Measurements from ENCODE around the gene ZBTB20. TPM values are rescaled to one million over a fixed set of nuclear protein-coding genes. Genes with fewer than 3 reads are reported as not detected.

ZBTB20 gene
- total and polyA plus RNA-seq, 2 of the 4 experiments (the other 2 are of a cell fraction): 0.75 to 14.7 TPM

DNA sequence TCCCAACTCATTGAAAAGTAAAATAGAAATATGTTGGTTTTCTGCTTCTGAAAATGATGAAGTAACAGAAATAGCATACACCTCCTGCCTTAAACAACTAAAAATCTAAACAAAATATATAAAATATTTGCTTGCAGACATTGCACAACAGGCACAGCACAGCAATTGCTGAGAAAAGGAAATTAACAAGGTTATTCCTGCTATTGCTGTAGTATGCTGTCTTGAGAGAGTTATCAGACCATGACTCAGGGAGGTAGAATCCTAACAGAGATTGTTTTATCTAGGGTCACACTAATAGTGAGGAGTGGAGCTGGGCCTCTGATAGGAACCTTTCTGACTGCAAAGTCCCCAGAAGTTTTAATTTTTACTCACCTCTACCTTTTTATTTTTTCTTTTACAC is 72.6 kb downstream of the ZBTB20 start:
- DNase-seq (peak; percentile 77), ATAC-seq (ENCODE audit: low read depth) (peak; percentile 93)
- H2AK9ac ChIP-seq (replicated peaks; ENCODE audit: low read depth, low read length, poor library complexity): no peak overlapping the region
- in situ Hi-C loops (cut with MboI; ENCODE audit: low sequenced_read_pairs): no loop called here
- dilution Hi-C loops (cut with HindIII; ENCODE audit: low sequenced_read_pairs, unreplicated experiment): no loop called here
- BruUV-seq (replicated peaks): no TSS peak
- no peak overlapping the region for H3K56ac ChIP-seq (ENCODE audit: extremely low read depth, insufficient read depth, low read length)
- no peaks in the 10 kb centered on the region for H3K9me3 ChIP-seq (ENCODE audit: control insufficient read depth, insufficient read depth, low read length)
- H3K36me3 ChIP-seq (ENCODE audit: control insufficient read depth, insufficient read depth, low read length): no peaks in the 10 kb centered on the region; the same call in 1 of the 2 replicates
- no peaks in the 10 kb centered on the region for H4K20me1 ChIP-seq (ENCODE audit: insufficient read depth, low read length)
- no peak overlapping the region for H4K5ac ChIP-seq (ENCODE audit: low read depth, low read length)
- no peaks in the 10 kb centered on the region for H3K9me1 ChIP-seq (ENCODE audit: insufficient read depth, low read length)
- peak overlapping the region; percentile 40 for H2BK5ac ChIP-seq (ENCODE audit: low read depth, low read length, poor library complexity, severe bottlenecking)
- no peak overlapping the region for H3K23ac ChIP-seq (ENCODE audit: low read depth, low read length)
- no peak overlapping the region for H3K4ac ChIP-seq (ENCODE audit: low read depth, low read length)
- H3K14ac ChIP-seq (replicated peaks; ENCODE audit: low read depth, low read length): no peak overlapping the region
- H4K91ac ChIP-seq (ENCODE audit: insufficient read depth, low read depth, low read length): no peak overlapping the region
- H3K4me2 ChIP-seq (ENCODE audit: low read depth, low read length): peak overlapping the region; percentile 84
- POLR2A ChIA-PET (ENCODE audit: unreplicated experiment): interaction anchor here (0.5 kb wide), 1 partner anchor 241 kb away, joined by 3 read pairs; no protein-coding TSS in a partner anchor
- no peak overlapping the region for H3K4me3 ChIP-seq (ENCODE audit: insufficient read depth, low read depth, low read length)
- no peak overlapping the region for H2BK20ac ChIP-seq (ENCODE audit: low read depth, low read length)
- no peaks in the 10 kb centered on the region for H3K27me3 ChIP-seq (ENCODE audit: control insufficient read depth, insufficient read depth, low read length)
- H3K9ac ChIP-seq (ENCODE audit: low read depth, low read length): no peak overlapping the region
- H2BK120ac ChIP-seq (ENCODE audit: low read depth, low read length): no peak overlapping the region
- H2BK15ac ChIP-seq (ENCODE audit: low read depth, low read length): no peak overlapping the region
- peaks cover 0 to 9% of the 10 kb centered on the region in 2 experiments; a peak in 1 of 4 replicates for H3K79me1 ChIP-seq (ENCODE audit: low read depth in 1 of 2, low read length in 2 of 2)
- no peak overlapping the region for H2AK5ac ChIP-seq (ENCODE audit: low read depth, low read length)
- peaks cover 7% of the 10 kb centered on the region; the same call in 1 of the 2 replicates for H3K4me1 ChIP-seq (ENCODE audit: control insufficient read depth, insufficient read depth, low read length)
- intact Hi-C loops (cut with micrococcal nuclease): no loop called here
- TF ChIP-seq MXI1 (IDR thresholded peaks at IDR 0.05; ENCODE audit: borderline replicate concordance, low read depth, low read length) (no peak), RCOR1 (IDR thresholded peaks at IDR 0.05; ENCODE audit: insufficient replicate concordance, low read length) (no peak), FOS (IDR thresholded peaks at IDR 0.05; ENCODE audit: low read depth, low read length) (peak; percentile 43; the same call in 1 of the 2 replicates), CEBPB (IDR thresholded peaks at IDR 0.05; ENCODE audit: low read depth, low read length) (peak; percentile 95)
- H4K8ac ChIP-seq (ENCODE audit: low read depth in 2 of 2, low read length in 2 of 2): no peak overlapping the region; a peak in 1 of 4 replicates
- no peak overlapping the region for H3K27ac ChIP-seq (ENCODE audit: insufficient read depth, low read length)
- no peak overlapping the region for H3K18ac ChIP-seq (ENCODE audit: low read depth, low read length)
- CTCF ChIA-PET: no interaction called here
- no peak overlapping the region for H2AFZ ChIP-seq (replicated peaks; ENCODE audit: low read length, poor library complexity)

All from IMR-90 (cell line).